GM15510 (cell line): ENCODE data around the gene PRKG1.

Experiments
- POLR2A ChIP-seq: IDR thresholded peaks from 3 replicates; pipeline ENCODE4 v1.6.1; 2011; ENCODE audit warnings: borderline replicate concordance; ENCODE audit not compliant: insufficient read length; ENCODE audit errors: extremely low read depth

PRKG1 gene

GRCh38 chr10:51907361-51907760, 833.1 kb downstream of the PRKG1 start:
- no peak for TF ChIP-seq POLR2A

GRCh38 chr10:51910189-51910588, 835.9 kb downstream of the PRKG1 start:
- TF ChIP-seq POLR2A, result no peak

DNA sequence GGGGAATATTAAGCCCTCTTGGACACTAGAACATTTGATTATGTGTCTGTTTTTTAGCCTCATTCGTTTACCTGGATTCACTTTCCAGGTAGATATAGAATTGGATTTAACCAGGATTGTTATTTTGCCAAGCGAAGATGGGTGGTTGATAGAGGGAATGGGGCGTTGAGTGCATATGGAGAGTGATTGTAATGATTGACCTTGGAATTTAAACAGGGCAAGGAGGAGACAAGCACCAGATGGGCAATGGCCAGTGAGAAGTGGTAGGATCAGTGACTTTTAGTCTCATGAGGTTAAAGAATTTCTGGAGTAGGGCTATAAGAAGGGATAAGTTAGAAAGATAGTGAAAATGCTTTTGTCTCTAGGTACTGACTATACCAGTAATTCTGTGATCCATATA, 836.3 kb downstream of the PRKG1 start:
- TF ChIP-seq POLR2A, result no peak

GRCh38 chr10:51911723-51912122, 837.4 kb downstream of the PRKG1 start:
- TF ChIP-seq POLR2A, result no peak

GRCh38 chr10:51915031-51915542, 840.8 kb downstream of the PRKG1 start:
- TF ChIP-seq POLR2A, result no peak

DNA sequence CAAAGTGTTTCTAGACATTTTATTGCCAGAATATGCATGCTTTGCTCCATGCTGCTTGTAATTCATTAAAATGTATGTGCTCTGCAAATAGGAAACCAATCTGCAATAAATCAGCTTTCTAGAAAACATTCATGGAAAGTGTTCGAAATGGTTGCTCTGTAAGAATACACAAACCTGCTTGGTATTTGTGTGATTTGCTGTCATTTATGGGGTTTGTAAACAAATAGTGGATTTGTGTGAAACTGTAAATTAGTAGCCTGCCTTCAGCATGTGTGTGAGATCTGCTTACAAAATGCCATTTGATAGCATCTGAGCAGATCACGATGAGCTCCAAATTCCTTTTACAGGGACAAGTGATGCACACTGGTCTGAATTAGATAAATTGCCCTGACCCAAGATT, 844.2 kb downstream of the PRKG1 start:
- no peak for TF ChIP-seq POLR2A

GRCh38 chr10:51918884-51919325, 844.6 kb downstream of the PRKG1 start:
- TF ChIP-seq POLR2A, result no peak

DNA sequence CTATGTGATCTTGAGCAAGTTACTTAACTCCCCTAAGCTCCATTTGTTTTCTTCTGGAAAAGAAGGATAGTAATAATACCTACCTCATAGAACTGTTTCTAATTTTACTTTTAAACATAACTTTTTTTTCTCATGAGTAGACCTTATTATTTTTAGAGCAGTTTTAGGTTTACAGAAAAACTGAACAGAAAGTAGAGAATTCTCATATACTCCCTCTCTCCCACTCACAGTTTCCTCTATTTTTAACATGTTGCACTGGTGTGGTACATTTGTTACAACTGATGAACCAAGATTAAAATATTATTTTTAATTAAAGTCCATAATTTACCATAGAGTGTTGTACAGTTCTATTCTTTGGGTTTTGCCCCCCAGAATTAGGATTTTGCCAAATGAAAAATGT, 846.4 kb downstream of the PRKG1 start:
- TF ChIP-seq POLR2A, result no peak

DNA sequence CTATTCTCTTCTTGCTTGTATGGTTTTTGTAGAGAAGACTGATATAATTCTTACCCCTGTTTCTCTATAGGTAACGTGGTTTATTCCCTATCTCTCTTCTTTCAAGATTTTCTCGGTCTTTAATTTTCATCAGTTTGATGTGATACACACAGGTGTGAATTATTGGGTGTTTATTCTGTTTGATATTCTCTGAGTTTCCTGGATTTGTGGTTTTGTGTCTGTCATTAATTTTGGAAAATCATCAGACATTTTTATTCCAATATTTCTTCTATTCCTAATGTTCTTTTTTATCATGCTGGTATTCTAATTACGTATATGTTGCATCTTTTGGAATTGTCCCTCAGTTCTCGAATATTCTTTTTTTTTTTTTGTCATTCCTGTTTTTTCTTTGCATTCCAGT, 850.1 kb downstream of the PRKG1 start:
- TF ChIP-seq POLR2A, result no peak

DNA sequence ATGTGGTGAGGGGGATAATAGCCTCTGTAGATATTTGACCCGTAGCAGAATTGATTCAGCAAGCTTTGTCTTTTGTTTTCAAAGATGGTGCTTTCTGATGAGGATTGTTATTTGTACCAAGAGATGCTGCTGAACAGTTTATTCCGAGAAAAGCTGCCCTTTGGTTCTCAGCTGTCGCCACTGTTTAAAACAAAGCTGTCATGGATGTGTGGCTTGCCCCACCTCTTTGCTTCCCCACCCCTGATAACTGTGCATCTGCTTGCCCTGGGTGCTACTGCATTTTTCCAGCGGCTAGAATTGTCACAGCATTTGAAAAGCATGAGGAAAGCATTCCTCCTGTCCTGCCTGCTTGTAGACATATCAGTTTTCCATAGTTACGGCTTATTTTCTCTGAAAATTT, 852.0 kb downstream of the PRKG1 start:
- TF ChIP-seq POLR2A, result no peak

DNA sequence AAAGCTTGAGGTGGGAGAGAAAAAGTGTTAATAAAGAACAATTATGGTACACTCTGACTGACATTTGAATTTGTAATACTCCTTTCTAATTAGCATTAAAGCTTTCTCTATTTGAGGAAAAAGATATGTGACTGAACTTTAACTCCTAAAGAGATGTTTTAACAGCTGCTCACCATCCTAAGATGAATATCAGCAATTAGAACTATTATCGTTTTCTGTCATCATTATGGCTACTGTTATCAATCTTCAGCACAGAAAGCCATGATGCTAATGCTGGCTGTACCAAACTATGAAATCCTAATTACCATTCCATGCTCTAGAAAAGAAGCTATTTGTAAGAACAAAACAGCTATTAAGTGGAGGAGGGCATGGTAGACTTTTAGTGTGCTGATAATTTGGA, 853.9 kb downstream of the PRKG1 start:
- no peak for TF ChIP-seq POLR2A

DNA sequence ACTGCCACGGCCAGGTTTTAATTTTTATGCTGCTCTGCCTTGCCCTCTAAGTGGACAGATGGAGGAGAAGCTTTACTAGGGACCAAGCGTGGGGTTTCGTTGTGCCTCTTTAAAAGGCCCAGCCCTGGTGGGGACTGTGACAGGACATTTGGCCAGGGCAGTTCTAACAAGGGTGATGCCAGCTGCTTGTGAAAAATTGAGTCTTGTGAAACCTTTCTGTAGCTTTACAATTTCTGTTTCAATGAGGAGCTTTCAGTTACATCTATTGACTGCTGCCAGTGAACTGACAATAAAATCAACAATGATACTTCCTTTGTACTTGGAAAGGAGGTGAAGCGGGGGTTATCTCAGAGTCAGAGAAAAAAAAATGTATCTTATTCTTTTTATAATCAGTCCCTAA, 858.2 kb downstream of the PRKG1 start:
- TF ChIP-seq POLR2A, result no peak

DNA sequence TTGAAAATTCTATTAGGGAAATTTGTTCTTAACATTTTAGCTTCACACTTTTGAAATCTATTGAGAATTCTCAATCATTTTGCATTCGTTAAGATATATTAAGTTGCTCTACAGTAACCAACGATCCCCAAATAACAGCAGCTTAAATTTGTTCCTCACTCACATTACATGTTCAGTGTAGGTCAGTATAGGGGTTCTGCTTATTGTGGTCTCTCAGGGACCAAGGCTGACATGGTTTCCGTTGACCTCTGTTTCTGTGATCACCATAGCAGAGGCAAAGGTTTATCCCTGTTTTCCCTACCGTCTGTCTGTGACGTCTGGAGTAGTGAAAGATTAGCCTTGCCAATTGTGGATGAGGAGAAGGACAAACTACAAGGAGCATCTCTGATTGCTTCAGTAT, 860.1 kb downstream of the PRKG1 start:
- TF ChIP-seq POLR2A, result no peak

DNA sequence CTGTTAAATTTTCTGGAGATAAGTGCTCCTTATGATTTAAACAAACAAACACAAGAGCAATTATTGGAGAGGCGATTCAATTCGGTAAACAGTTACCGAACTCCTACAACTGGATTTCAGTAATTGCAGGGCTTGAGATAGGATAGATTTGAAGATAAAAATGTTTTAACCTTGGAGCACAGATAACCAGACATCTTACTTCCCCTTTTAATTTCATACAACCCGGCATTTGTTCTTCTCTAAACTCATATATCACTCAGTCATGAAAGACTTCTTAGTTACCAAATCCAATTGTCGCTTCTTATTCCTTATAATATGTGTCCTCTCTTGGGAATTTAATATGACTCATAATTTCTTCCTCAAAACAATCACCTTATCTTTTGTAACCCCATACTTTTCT, 861.1 kb downstream of the PRKG1 start:
- TF ChIP-seq POLR2A, result no peak

GRCh38 chr10:51937308-51938140, 863.2 kb downstream of the PRKG1 start:
- no peak for TF ChIP-seq POLR2A

- TF ChIP-seq POLR2A, result no peak
Observed at GRCh38 chr10:51950371-51950995, 876.2 kb downstream of the PRKG1 start.
